NT2/D1 (cell line): Measurements from ENCODE around the gene AHRR.

Experiments used
- SUZ12 ChIP-seq: IDR thresholded peaks from 2 replicates; pipeline ENCODE4 v1.6.1; 2011; ENCODE audit not compliant: insufficient read length, insufficient read depth; ENCODE audit errors: extremely low read depth
- YY1 ChIP-seq: IDR thresholded peaks from 2 replicates; pipeline ENCODE4 v1.6.1; 2011; ENCODE audit not compliant: insufficient read length, insufficient read depth
- ZNF274 ChIP-seq: IDR thresholded peaks from 2 replicates; pipeline ENCODE4 v1.6.1; 2011; ENCODE audit warnings: mild to moderate bottlenecking, low read depth, low read length

GRCh38 chr5:355958-356357 lies 34.4 kb downstream of the AHRR start:
- TF ChIP-seq SUZ12 (no peak), YY1 (no peak), ZNF274 (no peak)
